Islet precursor cell (in vitro differentiated cells): ENCODE results near the gene LPGAT1.
"Not testable (repeated sequence)": the region's sequence is repeated elsewhere in the genome, so short reads cannot be mapped to it uniquely, and the experiment has no call there.

Experiments used
- DNase-seq: peaks from one replicate; pipeline ENCODE4 v3.0.0-alpha.2; 2018

LPGAT1 gene

DNA sequence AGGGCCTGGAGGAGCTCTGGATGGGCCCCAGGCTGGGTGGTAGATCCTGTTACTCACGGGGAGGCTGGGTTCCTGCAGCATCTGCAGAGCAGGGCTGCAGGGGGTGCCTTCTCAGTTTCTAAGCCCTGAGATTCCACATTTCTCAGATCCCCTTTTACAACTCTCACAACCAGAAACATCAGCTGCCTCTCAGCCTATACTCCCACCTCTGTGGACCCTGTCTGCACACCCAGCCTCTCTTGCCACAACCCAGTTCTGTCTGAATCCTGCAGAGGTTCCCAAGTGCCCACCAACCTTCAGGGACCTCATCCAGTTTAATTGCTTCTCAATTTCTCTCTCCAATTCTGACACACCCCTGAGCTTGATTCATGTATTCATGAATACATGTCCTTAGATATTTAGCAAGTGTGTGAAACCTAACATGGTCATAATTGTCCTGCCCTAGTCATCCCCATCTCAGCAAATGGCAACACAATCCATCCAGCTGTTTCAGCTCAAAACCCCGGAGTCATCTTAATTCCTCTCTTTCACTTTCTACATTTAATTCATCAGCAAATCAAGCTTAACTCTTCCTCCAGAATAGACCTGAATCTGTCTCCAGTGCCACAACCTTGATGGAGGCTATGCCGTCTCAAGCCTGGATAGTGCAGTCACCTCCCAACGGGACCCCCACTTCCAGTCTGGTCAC is 98.1 kb downstream of the LPGAT1 start:
- no peak for DNase-seq

DNA sequence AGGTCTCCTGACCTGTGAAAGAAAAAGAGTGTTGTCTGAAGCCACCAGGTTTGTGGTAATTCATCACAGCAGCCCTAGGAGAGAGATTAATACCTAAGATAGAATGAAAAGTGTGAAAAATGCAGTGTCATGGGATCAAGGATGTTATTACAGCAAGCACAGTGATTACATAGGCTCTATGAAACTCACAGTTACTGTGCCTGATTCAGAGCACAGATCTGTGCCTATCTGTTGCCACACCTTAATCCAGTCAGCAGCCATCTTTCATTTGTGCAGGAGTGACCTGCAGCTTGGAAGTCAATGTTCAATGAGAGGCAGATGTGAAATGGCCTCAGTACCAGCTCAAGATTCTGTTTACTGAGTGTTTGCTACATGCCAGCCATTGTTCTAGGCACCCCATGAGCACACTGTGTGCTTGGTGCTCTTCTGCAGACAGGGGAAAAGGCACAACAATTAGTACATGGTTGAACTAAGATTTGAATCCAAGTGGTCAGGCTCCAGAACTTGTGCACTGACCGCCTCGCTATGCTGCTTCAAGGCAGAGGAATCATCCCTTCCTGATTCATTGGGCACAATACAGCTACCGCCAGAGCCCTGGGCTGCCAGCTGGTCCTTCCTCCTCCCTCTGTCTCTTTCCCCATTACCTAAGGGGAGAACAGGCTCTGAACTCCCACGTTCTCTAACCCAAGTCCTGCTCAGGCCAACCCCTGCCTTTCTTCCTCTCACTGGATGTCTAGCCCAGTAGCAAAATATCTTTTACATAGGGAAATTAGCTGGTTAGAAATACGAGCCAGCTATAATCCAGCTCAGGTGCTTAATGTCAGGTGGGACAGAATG is 98.9 kb downstream of the LPGAT1 start:
- DNase-seq = no peak

GRCh38 chr1:211730347-211730746 is 100.2 kb downstream of the LPGAT1 start:
- DNase-seq = no peak

GRCh38 chr1:211729238-211729637 is 101.3 kb downstream of the LPGAT1 start:
- DNase-seq = no peak

GRCh38 chr1:211726467-211726995 is 104.0 kb downstream of the LPGAT1 start:
- DNase-seq = no peak

GRCh38 chr1:211724687-211725196 is 105.8 kb downstream of the LPGAT1 start:
- no peak for DNase-seq

DNA sequence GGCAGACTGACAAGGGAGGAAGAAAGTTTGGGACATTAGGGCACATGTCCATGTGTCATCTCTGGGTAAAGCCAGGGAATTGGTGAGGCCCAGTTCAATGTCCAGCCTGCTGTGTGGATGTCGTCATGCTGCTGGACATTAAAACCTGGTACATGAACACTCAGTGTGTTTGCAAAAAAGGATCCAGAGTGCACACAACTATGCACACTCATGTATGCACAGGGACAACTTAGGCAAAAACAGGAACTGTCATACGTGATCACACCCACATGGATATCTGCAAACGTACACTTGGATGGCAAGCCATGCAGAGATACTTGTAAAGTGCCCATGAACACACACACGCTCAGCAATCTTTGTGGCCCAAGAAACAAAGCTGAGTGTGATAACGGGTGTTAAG is 107.3 kb downstream of the LPGAT1 start:
- no peak for DNase-seq

DNA sequence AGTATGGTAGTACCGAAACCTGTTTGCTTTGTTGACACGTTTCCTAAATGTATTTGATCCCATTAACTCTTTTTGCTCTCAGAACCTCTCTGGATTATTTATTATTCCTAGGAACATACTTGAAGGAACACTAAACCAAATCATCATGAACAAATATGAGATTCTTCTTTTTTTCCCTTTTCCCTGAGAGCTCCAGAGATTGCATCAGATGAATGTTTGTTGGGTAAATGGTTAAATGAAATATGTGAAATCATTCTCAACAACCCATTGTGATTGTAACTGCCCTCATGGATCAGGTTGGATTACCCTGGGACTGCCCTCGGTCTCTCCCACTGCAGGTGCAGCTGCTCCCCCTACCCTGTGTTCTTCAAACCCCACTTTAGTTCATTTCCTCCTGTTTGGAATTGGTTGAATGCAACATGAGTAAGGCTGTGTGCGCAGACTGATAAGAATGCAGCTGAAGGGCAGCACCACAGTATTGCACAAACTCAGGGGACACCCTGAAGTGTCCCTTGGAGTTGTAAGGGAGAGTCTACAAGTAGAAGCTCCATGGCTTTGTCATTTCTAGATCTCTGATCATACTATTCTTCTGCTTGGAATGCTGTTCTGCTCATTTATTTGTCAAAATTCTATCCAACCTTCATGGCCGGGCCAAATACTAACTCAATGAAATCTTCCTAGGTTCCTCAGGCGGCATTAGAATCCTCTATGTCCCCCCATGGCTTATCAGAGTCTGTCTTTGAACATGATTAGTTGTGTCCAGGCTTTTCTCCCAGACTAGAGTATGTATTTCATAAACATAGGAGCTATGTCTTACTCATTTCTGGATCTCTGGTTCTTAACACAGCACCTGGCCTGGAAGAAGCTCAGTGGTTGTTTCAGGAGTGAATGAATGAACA is 108.0 kb downstream of the LPGAT1 start:
- DNase-seq = no peak

- not testable (repeated sequence) for DNase-seq
Observed at GRCh38 chr1:211716555-211716954, 114.0 kb downstream of the LPGAT1 start.

DNA sequence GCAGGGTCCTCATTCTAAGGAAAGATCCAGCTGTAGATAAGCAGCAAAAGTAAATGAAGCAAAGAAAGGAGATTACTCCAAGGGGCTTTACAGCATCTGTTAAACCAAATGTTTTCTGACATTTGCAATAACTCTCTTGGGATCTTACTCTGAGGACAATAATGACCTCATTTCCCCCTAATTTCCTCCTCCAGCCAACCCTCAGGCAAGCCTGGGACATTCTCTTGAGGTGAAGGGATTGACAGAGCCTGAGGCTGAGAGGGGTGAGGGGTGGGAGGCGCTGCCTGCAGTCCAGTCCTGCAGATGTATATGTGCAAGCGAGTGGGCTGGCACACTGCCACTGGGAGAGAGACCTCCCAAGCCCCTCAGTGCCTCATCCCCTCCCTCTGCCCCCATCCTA is 114.6 kb downstream of the LPGAT1 start:
- DNase-seq = no peak

GRCh38 chr1:211714154-211714553 is 116.4 kb downstream of the LPGAT1 start:
- DNase-seq = no peak

DNA sequence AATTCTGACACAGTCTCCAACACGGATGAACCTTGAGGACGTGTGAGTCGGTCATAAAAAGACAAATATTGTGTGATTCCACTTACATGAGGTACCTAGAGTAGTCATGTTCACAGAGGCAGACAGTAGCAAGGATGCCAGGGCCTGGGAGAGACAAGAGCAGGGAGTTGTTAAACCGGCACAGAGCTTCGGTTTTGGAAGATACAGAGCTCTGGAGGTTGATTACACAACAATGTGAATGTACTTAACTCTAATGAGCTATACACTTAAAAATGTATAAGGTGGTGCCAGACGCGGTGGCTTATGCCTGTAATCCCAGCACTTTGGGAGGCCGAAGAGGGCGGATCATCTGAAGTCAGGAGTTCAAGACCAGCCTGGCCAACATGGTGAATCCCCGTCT is 117.3 kb downstream of the LPGAT1 start:
- no peak for DNase-seq

DNA sequence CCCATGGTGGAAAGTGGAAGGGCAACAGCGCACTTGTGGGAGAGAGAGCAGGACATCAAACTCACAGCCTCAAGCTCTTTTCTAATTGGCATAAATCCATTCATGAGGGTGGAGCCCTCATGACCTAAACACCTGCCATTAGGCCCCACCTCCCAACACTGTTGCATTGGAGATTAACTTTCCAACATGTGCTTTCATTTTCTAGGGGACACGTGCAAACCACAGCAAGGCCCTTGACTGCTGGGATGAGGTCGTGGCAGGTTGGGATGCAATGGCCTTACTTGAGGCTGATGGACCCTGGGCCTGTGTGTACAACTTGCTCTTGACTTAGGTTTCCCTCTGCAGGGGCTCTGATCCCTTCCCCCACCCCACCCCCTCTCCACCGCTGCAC is 119.3 kb downstream of the LPGAT1 start:
- DNase-seq = no peak

DNA sequence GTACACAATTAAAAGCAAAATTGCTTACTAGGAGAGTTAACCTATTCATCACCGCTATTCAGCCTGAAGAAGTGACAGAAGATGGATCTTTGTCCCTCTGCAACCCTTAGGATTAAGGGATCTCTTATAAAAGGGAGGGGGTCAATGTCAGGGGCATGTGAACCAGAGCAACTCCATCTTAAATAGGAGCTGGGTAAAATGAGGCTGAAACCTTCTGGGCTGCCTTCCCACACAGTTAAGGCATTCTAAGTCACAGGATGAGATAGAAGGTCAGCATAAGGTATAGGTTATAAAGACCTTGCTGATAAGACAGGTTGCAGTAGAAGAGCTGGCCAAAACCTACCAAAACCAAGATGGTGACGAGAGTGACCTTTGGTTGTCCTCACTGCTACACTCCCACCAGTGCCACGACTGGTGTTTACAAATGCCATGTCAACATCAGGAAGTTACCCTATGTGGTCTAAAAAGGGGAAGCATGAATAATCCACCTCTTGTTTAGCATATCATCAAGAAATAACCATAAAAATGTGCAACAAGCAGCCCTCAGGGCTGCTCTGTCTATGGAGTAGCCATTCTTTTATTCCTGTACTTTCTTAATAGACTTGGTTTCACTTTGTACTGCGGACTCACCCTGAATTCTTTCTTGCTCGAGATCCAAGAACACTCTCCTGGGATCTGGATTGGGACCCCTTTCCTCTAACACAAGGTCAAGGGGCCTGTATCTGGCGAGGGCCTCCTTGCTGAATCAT is 119.8 kb downstream of the LPGAT1 start:
- DNase-seq = no peak

GRCh38 chr1:211708926-211709325 is 121.6 kb downstream of the LPGAT1 start:
- DNase-seq = no peak

DNA sequence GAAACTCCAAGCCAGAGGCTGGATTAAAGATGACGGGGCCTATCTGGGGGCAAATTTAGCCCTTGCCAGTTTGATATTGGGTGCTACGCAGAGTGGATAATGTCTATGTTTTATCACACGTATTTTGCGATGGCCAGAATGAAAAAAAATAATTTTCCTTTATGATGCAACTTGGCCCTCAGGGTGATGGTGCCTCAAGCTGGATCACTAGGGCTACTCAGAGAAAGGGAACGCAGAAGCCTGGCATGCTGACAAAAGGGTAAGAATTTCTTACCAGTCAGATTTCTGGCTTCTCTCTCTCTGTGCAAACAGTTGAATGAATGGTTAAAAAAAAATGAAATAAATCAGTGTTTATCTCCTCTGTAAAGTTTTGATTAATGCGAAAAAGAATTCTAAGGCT is 122.6 kb downstream of the LPGAT1 start:
- DNase-seq = no peak

DNA sequence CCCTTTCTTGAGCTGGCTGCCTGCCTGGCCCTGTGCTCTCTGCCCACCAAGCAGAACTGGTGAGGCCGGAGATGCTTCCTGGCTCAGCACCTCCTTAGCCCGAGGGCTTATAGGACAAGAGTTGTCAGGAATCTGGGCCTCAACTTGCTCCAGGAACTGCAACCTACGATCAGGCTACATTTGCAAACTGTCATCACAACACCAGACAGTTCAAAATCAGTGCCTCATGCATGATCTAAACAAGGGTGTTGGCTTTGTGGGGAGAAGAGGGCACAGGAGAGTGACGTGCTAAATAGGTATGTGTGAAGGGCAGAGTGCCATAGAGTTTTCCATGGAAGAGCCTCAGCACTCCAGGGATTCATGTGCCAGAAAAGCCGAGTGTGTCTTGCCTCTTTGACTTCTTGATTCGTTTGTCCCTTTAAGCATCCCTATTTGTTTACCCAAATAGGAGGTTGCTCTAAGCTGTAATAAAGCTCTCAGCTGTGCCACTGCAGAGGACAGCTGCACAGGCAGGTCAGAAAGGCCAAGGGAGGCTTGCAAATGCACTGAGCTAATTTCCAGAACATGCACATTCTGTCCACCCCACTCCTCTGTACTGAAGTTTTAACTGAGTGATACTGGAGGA is 125.0 kb downstream of the LPGAT1 start:
- DNase-seq = peak; percentile 70

GRCh38 chr1:211704543-211704942 is 126.0 kb downstream of the LPGAT1 start:
- no peak for DNase-seq

GRCh38 chr1:211703812-211704537 is 126.6 kb downstream of the LPGAT1 start:
- DNase-seq = no peak

GRCh38 chr1:211701733-211702132 is 128.8 kb downstream of the LPGAT1 start:
- no peak for DNase-seq

DNA sequence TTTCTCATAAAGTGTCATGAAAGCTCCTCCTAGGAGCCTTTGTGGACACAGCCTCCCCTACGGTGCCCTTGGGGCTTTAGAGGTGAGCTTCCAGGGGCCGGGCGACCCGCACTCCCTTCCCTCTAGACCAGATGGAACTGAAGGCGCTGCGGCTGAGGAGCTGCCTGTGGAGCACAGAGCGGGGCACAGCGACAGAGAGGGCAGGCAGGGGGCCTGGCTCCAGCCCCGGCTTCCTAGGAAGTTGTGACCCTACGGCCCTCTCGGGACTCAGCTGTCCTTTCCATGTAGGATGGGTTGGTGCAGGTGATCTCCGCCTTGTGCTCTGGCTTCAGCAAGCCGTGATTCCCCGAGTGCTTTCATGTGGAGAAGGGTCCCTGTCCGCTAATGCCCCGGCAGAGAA is 131.5 kb downstream of the LPGAT1 start:
- DNase-seq = no peak
